ENCODE measurements around the gene TMEM253.
A peak's percentile ranks its signal among the peaks of the same experiment; 100 is the strongest.

Gene TMEM253

GRCh38 chr14:21112255-21112654 lies 11.4 kb downstream of the TMEM253 start:
- no peak overlapping the region for H3K4me3 ChIP-seq (ENCODE audit: low read length)
- H3K36me3 ChIP-seq (ENCODE audit: control insufficient read depth, insufficient read depth, low read length, severe bottlenecking), result no peaks in the 10 kb centered on the region

GRCh38 chr14:21113369-21113768 lies 12.5 kb downstream of the TMEM253 start:
- no peak for DNase-seq (ENCODE audit: low read depth)
- Histone ChIP-seq H3K4me3 (ENCODE audit: low read length) (no peak overlapping the region), H3K27me3 (replicated peaks; ENCODE audit: control insufficient read depth, insufficient read depth, low read length) (no peaks in the 10 kb centered on the region), H3K9me3 (ENCODE audit: control insufficient read depth, low read length) (no peaks in the 10 kb centered on the region), H3K36me3 (ENCODE audit: control insufficient read depth, insufficient read depth, low read length, severe bottlenecking) (no peaks in the 10 kb centered on the region), H3K9ac (ENCODE audit: low read length) (no peak overlapping the region), H3K4me1 (ENCODE audit: control insufficient read depth, insufficient read depth, low read length) (peaks cover 11% of the 10 kb centered on the region)

More at GRCh38 chr14:21112255-21112654, 11.4 kb downstream of the TMEM253 start:
- Histone ChIP-seq H3K4me1 (ENCODE audit: control insufficient read depth, insufficient read depth, low read length) (peaks cover 22% of the 10 kb centered on the region), H3K9ac (ENCODE audit: low read length) (no peak overlapping the region), H3K27me3 (replicated peaks; ENCODE audit: control insufficient read depth, insufficient read depth, low read length) (no peaks in the 10 kb centered on the region), H3K9me3 (ENCODE audit: control insufficient read depth, low read length) (no peaks in the 10 kb centered on the region)
- DNase-seq (ENCODE audit: low read depth), result no peak

DNA sequence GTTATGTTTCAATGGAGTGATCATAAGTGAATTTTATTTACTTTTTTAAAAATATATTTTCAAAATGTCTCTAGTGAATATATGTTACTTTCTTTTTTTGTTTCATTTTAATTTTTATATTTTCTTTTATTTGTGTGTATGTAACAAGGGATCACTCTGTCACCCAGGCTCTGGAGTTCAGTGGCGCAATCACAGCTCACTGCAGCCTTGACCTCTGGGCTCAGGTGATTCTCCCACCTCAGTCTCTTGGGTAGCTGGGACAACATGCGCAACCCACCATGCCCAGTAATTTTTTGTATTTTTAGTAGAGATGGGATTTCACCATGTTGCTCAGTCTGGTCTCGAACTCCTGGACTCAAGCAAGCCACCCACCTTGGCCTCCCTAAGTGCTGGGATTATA lies 18.1 kb downstream of the TMEM253 start:
- Histone ChIP-seq H3K9me3 (ENCODE audit: control insufficient read depth, low read length) (no peaks in the 10 kb centered on the region), H3K4me1 (ENCODE audit: control insufficient read depth, insufficient read depth, low read length) (peaks cover 9% of the 10 kb centered on the region), H3K36me3 (ENCODE audit: control insufficient read depth, insufficient read depth, low read length, severe bottlenecking) (no peaks in the 10 kb centered on the region), H3K4me3 (ENCODE audit: low read length) (no peak overlapping the region), H3K27me3 (replicated peaks; ENCODE audit: control insufficient read depth, insufficient read depth, low read length) (peaks cover 5% of the 10 kb centered on the region), H3K9ac (ENCODE audit: low read length) (no peak overlapping the region)
- DNase-seq (ENCODE audit: low read depth), result no peak

DNA sequence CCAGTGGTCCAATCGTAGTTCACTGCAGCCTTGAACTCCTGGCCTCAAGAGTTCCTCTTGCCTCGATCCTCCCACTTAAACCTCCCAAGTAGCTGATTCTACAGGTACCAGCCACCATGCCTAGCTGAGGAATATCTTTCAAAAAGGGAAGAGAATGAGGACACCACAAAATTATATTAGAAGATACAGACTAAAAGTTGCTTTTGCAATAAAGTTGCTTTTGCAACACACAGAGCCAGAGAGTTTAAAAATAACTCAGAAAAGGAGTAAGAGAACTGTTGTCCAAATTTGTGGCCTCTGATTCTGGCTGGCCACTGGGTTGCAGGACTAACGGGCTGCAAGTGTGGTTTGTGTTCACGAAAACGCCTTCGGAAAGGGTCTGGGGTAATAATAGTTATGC lies 19.8 kb downstream of the TMEM253 start:
- peaks cover 5% of the 10 kb centered on the region for H3K27me3 ChIP-seq (replicated peaks; ENCODE audit: control insufficient read depth, insufficient read depth, low read length)
- no peaks in the 10 kb centered on the region for H3K36me3 ChIP-seq (ENCODE audit: control insufficient read depth, insufficient read depth, low read length, severe bottlenecking)
- DNase-seq (ENCODE audit: low read depth), result no peak
- H3K9me3 ChIP-seq (ENCODE audit: control insufficient read depth, low read length), result peaks cover 7% of the 10 kb centered on the region
- peak overlapping the region; percentile 14 for H3K9ac ChIP-seq (ENCODE audit: low read length)
- peak overlapping the region; percentile 48 for H3K4me3 ChIP-seq (ENCODE audit: low read length)
- peaks cover 9% of the 10 kb centered on the region for H3K4me1 ChIP-seq (ENCODE audit: control insufficient read depth, insufficient read depth, low read length)

DNA sequence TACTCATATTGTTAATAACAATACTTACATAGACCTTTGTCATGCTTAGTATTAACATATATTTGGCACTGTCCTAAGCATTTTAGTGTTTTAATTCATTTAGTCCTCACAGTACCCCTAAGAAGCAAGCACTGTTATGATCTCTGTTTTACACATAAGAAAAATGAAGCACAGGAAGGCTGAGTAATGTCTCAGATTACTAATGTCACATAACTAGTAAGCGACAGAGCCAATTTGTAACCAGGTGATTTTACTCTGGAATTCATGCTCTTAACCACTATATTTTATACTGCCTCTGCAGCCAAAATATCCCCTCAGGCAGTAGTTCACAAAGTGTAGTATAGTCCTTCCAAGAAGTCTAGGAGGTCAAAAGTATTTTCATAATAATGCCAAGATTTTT lies 20.3 kb downstream of the TMEM253 start:
- H3K9ac ChIP-seq (ENCODE audit: low read length), result peak overlapping the region; percentile 14
- H3K27me3 ChIP-seq (replicated peaks; ENCODE audit: control insufficient read depth, insufficient read depth, low read length), result peaks cover 9% of the 10 kb centered on the region
- peaks cover 7% of the 10 kb centered on the region for H3K9me3 ChIP-seq (ENCODE audit: control insufficient read depth, low read length)
- peaks cover 9% of the 10 kb centered on the region for H3K4me1 ChIP-seq (ENCODE audit: control insufficient read depth, insufficient read depth, low read length)
- H3K4me3 ChIP-seq (ENCODE audit: low read length), result peak overlapping the region; percentile 48
- DNase-seq (ENCODE audit: low read depth), result no peak
- H3K36me3 ChIP-seq (ENCODE audit: control insufficient read depth, insufficient read depth, low read length, severe bottlenecking), result no peaks in the 10 kb centered on the region

DNA sequence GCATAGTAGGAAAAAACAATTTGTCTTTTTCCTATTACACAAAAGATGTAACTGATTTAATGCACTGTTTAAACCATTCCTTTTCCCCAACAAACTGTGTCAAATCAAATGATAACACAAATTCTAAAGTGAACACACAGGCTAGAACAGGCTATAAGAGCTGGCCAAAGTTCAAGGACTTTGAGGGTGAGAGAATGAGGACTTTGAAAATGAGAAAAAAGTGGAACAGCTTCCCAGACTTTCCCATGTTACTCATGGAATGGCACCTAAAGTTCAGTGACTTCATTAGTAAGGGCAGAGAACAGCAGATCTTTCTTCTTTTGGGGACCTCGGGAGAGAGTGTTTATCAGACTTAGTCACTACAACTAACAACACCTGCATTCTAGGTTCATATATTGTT lies 22.6 kb downstream of the TMEM253 start:
- H3K4me3 ChIP-seq (ENCODE audit: low read length), result no peak overlapping the region
- H3K36me3 ChIP-seq (ENCODE audit: control insufficient read depth, insufficient read depth, low read length, severe bottlenecking), result no peaks in the 10 kb centered on the region
- no peak for DNase-seq (ENCODE audit: low read depth)
- H3K4me1 ChIP-seq (ENCODE audit: control insufficient read depth, insufficient read depth, low read length), result peaks cover 9% of the 10 kb centered on the region
- H3K9ac ChIP-seq (ENCODE audit: low read length), result no peak overlapping the region
- H3K27me3 ChIP-seq (replicated peaks; ENCODE audit: control insufficient read depth, insufficient read depth, low read length), result peaks cover 16% of the 10 kb centered on the region
- peaks cover 7% of the 10 kb centered on the region for H3K9me3 ChIP-seq (ENCODE audit: control insufficient read depth, low read length)

GRCh38 chr14:21133901-21134300 lies 33.0 kb downstream of the TMEM253 start:
- H3K36me3 ChIP-seq (ENCODE audit: control insufficient read depth, insufficient read depth, low read length, severe bottlenecking), result no peaks in the 10 kb centered on the region
- H3K27me3 ChIP-seq (replicated peaks; ENCODE audit: control insufficient read depth, insufficient read depth, low read length), result peaks cover 4% of the 10 kb centered on the region
- DNase-seq (ENCODE audit: low read depth), result no peak
- H3K9me3 ChIP-seq (ENCODE audit: control insufficient read depth, low read length), result peaks cover 8% of the 10 kb centered on the region
- H3K9ac ChIP-seq (ENCODE audit: low read length), result no peak overlapping the region
- no peaks in the 10 kb centered on the region for H3K4me1 ChIP-seq (ENCODE audit: control insufficient read depth, insufficient read depth, low read length)
- H3K4me3 ChIP-seq (ENCODE audit: low read length), result no peak overlapping the region

DNA sequence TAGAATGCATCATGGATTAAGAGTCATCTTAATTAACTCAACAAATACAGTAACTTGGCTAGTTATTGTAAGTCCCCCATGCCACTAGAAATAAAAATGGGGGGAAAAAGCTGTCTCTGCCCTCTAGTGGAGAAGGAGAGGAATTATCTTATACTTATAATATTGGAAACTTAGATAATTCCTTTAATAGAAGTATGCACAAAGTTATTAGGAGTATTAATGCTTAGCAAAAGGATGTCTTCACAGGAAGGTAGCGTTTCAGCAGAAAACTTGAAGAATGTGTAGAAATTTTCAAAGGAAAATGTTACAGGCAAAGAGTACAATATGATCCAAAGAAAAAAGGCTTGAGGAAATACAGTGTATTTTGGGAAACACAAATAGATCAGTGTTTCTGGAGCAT lies 35.2 kb downstream of the TMEM253 start:
- peak; percentile 49 for DNase-seq (ENCODE audit: low read depth)
- no peaks in the 10 kb centered on the region for H3K36me3 ChIP-seq (ENCODE audit: control insufficient read depth, insufficient read depth, low read length, severe bottlenecking)
- peaks cover 5% of the 10 kb centered on the region for H3K9me3 ChIP-seq (ENCODE audit: control insufficient read depth, low read length)
- no peaks in the 10 kb centered on the region for H3K4me1 ChIP-seq (ENCODE audit: control insufficient read depth, insufficient read depth, low read length)
- no peak overlapping the region for H3K4me3 ChIP-seq (ENCODE audit: low read length)
- H3K9ac ChIP-seq (ENCODE audit: low read length), result no peak overlapping the region
- peaks cover 4% of the 10 kb centered on the region for H3K27me3 ChIP-seq (replicated peaks; ENCODE audit: control insufficient read depth, insufficient read depth, low read length)

GRCh38 chr14:21142357-21142756 lies 41.5 kb downstream of the TMEM253 start:
- Histone ChIP-seq H3K4me1 (ENCODE audit: control insufficient read depth, insufficient read depth, low read length) (no peaks in the 10 kb centered on the region), H3K9me3 (ENCODE audit: control insufficient read depth, low read length) (peaks cover 11% of the 10 kb centered on the region), H3K9ac (ENCODE audit: low read length) (no peak overlapping the region), H3K36me3 (ENCODE audit: control insufficient read depth, insufficient read depth, low read length, severe bottlenecking) (no peaks in the 10 kb centered on the region), H3K4me3 (ENCODE audit: low read length) (no peak overlapping the region), H3K27me3 (replicated peaks; ENCODE audit: control insufficient read depth, insufficient read depth, low read length) (peaks cover 4% of the 10 kb centered on the region)
- DNase-seq (ENCODE audit: low read depth), result no peak

DNA sequence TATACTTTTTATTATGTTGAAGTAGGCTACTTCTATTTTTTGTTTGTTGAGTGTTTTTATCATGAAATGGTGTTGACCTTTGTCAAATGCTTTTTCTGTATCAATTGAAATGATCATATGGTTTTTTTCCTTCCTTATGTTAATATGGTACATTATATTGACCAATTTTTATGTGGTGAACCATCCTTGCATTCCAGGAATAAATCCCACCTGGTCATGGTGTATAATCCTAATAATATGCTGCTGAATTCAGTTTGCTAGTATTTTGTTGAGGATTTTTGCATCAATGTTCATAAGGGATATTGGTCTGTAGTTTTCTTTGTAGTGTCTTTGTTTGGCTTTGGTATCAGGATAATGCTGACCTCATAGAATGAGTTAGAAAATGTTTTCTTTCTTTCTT lies 44.6 kb downstream of the TMEM253 start:
- Histone ChIP-seq H3K36me3 (ENCODE audit: control insufficient read depth, insufficient read depth, low read length, severe bottlenecking) (no peaks in the 10 kb centered on the region), H3K4me1 (ENCODE audit: control insufficient read depth, insufficient read depth, low read length) (no peaks in the 10 kb centered on the region), H3K9ac (ENCODE audit: low read length) (no peak overlapping the region), H3K9me3 (ENCODE audit: control insufficient read depth, low read length) (peaks cover 14% of the 10 kb centered on the region), H3K4me3 (ENCODE audit: low read length) (no peak overlapping the region), H3K27me3 (replicated peaks; ENCODE audit: control insufficient read depth, insufficient read depth, low read length) (no peaks in the 10 kb centered on the region)
- DNase-seq (ENCODE audit: low read depth), result no peak

DNA sequence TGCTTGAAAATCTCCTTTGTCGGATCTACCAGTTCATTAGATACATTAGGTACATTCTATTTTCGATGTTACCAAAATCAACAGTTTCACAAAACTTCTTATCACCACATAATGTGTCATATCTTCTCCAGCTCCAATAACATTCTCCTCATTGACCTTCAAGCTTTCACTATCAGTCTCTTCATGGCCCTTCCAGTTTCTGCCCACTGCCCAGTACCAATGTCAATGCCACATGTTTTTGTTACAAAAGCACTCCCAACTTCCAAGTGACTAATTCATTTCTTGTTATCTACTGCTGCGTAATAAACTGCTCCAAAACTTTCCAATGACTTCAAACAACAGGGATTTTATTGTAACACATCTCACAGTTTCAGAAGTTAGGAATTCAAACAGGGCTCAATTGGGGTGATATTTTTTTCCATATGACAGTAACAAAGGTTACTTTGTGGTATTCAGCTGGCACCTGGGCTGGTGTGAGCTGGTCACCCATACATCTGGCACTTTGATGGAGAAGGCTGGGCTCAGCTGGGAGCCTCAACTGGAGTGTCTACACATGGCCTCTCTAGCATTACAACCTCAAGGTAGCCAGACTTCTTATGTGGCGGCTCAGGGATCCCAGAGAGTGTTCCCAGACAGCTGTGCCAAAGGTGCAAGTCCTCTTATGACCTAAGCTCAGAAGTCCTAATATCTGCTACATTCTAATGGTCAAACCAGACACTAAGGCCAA lies 48.9 kb downstream of the TMEM253 start:
- H3K4me3 ChIP-seq (ENCODE audit: low read length), result no peak overlapping the region

More for the DNA sequence above, 48.9 kb downstream of the TMEM253 start:
- Histone ChIP-seq H3K27me3 (replicated peaks; ENCODE audit: control insufficient read depth, insufficient read depth, low read length) (no peaks in the 10 kb centered on the region), H3K36me3 (ENCODE audit: control insufficient read depth, insufficient read depth, low read length, severe bottlenecking) (no peaks in the 10 kb centered on the region), H3K9ac (ENCODE audit: low read length) (no peak overlapping the region), H3K9me3 (ENCODE audit: control insufficient read depth, low read length) (peaks cover 12% of the 10 kb centered on the region), H3K4me1 (ENCODE audit: control insufficient read depth, insufficient read depth, low read length) (no peaks in the 10 kb centered on the region)
- no peak for DNase-seq (ENCODE audit: low read depth)
